GM12801 (cell line): Measurements from ENCODE around the gene RUNX1.

Experiments used
- TF ChIP-seq, protein P1 (sequence below): IDR thresholded peaks from one replicate; pipeline ENCODE4 v1.5.1; 2011; ENCODE audit warnings: control low read depth; ENCODE audit not compliant: insufficient read length; ENCODE audit errors: extremely low read depth

Gene RUNX1

GRCh38 chr21:34754690-34755647, 294.1 kb downstream of the RUNX1 start:
- TF ChIP-seq, protein P1, sequence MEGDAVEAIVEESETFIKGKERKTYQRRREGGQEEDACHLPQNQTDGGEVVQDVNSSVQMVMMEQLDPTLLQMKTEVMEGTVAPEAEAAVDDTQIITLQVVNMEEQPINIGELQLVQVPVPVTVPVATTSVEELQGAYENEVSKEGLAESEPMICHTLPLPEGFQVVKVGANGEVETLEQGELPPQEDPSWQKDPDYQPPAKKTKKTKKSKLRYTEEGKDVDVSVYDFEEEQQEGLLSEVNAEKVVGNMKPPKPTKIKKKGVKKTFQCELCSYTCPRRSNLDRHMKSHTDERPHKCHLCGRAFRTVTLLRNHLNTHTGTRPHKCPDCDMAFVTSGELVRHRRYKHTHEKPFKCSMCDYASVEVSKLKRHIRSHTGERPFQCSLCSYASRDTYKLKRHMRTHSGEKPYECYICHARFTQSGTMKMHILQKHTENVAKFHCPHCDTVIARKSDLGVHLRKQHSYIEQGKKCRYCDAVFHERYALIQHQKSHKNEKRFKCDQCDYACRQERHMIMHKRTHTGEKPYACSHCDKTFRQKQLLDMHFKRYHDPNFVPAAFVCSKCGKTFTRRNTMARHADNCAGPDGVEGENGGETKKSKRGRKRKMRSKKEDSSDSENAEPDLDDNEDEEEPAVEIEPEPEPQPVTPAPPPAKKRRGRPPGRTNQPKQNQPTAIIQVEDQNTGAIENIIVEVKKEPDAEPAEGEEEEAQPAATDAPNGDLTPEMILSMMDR, result no peak

DNA sequence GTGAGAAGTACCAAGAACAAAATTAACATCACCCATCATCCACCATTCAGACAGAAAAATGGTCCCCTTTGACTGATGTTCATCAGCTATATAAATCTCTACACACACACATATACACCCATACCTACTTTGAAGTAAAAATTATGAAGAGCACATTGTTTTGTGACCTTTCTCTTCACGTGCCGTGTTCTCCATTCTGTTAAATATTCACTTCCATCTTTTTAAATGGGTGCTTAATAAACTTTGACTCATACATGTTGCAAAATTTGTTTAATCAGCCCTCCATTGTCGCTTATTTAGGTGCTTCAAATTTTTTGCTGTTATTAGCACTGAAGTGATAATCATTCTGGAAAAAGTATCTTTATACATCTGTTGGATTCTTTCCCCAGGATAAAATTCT, 300.2 kb downstream of the RUNX1 start:
- TF ChIP-seq, protein P1, result no peak

DNA sequence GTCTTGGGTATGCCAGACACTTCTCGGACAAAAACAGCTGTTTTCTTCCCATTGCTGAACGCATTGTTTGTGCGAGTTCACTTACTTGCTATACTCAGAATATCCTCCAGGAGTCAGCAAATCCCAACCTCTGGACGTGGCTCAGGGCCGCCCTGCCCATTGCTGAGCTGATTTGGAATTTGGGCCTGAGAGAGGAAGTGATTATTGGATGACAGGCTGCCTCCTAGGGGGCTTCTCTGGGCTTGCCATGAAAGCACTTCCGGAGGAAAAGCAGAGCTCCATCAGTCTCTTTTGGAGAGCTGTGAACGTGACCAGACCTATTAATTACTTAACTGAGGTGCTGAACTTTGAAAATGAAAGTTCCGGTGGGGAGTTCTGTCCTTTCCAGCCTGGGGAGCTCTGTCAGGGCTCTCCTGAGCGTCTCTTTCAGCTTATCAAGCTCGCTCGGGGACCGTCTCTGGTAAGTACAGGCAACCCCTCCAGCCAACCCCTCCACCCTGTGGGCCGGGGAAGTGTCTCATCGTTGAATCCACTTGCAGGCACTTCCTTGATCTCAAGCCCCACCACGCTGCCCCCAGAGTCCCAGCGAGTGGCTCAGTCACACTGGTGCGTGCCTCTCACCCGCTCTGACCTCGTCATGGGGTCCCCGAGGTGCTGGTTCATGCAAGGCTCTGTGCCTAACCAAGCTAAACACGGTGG, 303.4 kb downstream of the RUNX1 start:
- TF ChIP-seq, protein P1, result no peak

DNA sequence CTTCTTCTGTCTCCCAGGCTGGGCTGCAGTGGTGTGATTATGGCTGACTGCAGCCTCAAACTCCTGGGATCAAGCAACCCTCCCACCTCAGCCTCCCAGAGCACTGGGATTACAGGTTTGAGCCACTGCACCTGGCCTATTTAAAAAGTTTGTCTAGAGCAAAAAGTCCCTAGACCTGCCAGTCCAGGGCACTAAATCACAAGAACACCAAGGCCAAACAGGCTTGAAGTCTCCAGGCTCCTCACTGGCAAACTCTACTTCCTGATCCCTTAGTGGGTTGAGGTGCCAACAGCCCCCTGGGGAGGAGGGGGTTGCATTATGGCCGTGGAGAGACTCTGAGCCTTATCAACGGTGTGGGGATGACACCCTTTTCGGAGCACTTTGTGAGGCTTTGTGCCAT, 304.3 kb downstream of the RUNX1 start:
- TF ChIP-seq, protein P1, result no peak

GRCh38 chr21:34743831-34744230, 305.3 kb downstream of the RUNX1 start:
- TF ChIP-seq, protein P1, result no peak

GRCh38 chr21:34743285-34743684, 305.8 kb downstream of the RUNX1 start:
- TF ChIP-seq, protein P1, result no peak

DNA sequence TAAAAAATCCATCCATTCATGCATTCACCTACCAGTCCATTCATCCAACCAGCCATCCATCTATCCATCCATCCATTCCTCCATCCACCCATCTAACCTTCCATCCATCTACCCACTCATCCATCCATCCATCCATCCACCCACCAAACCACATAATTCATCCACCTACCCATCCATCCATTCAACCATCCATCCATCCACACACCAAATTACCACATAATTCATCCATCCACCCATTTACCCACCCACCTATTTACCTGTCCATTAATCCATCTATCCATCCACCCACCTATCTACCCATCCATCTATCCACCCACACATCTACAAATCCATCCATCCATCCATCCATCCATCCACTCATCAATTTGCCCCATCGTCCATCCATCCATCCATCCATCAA, 308.9 kb downstream of the RUNX1 start:
- TF ChIP-seq, protein P1, result no peak
